ENCODE results near the gene IL20. TPM values are rescaled to one million over a fixed set of nuclear protein-coding genes. Genes with fewer than 3 reads are reported as not detected.
"Not testable (repeated sequence)": the region's sequence is repeated elsewhere in the genome, so short reads cannot be mapped to it uniquely, and the experiment has no call there.

The IL20 gene
- total and polyA plus RNA-seq, 2 of the 8 experiments (the other 6 are each of a cell fraction or from before 2014, with no cell fraction given): not detected

- not testable (repeated sequence) for H3K4ac ChIP-seq (replicated peaks; ENCODE audit: insufficient read length, low read depth, low read length)
- WGBS, 2 experiments (ENCODE audit: extremely low coverage in 1 of 2, insufficient coverage in 1 of 2, insufficient read length in 1 of 2, insufficient replicate concordance in 2 of 2, low coverage in 1 of 2, low lambda C conversion rate in 2 of 2, missing lambda C conversion rate in 1 of 2): 91% methylated on average over 2 of the region's 2 CpGs; no CpG with 5 or more reads in 1 of the 2 experiments
Measured at GRCh38 chr1:206852662-206853061, 12.8 kb upstream of the IL20 start.

GRCh38 chr1:206853696-206854095 is 11.7 kb upstream of the IL20 start:
- H2BK5ac ChIP-seq (ENCODE audit: low read depth, low read length); H3K79me1 ChIP-seq (ENCODE audit: low read depth, low read length); H3K4me3 ChIP-seq (ENCODE audit: extremely low read depth in 1 of 4, insufficient read depth in 2 of 4, low read depth in 3 of 4, low read length in 4 of 4); H3K23me2 ChIP-seq (ENCODE audit: low read depth, low read length); H2BK20ac ChIP-seq (ENCODE audit: low read length); H3K9me3 ChIP-seq (ENCODE audit: insufficient read depth in 2 of 2, low read depth in 1 of 2, low read length in 1 of 2); H3K18ac ChIP-seq (ENCODE audit: extremely low read depth, low read length); H3K27me3 ChIP-seq (replicated peaks in 1 of 4; ENCODE audit: control insufficient read depth in 3 of 4, extremely low read depth in 1 of 4, insufficient read depth in 3 of 4, low read length in 3 of 4); H3K36me3 ChIP-seq (ENCODE audit: control insufficient read depth in 2 of 4, insufficient read depth in 4 of 4, low read length in 3 of 4); H3K9ac ChIP-seq (replicated peaks in 1 of 4; ENCODE audit: extremely low read depth in 1 of 4, low read depth in 3 of 4, low read length in 3 of 4); H3K4me1 ChIP-seq (replicated peaks in 1 of 4; ENCODE audit: control insufficient read depth in 3 of 4, insufficient read depth in 4 of 4, low read length in 3 of 4); H2BK12ac ChIP-seq (ENCODE audit: low read depth, low read length); FAIRE-seq; H4K20me1 ChIP-seq (replicated peaks in 1 of 2; ENCODE audit: control insufficient read depth in 1 of 2, insufficient read depth in 2 of 2, low read length in 2 of 2); H3K14ac ChIP-seq (ENCODE audit: insufficient read length); H3K4ac ChIP-seq (replicated peaks; ENCODE audit: insufficient read length, low read depth, low read length); H2AFZ ChIP-seq (ENCODE audit: low read length); H3K4me2 ChIP-seq (ENCODE audit: insufficient read depth in 1 of 2, low read depth in 2 of 2, low read length in 2 of 2); H3K23ac ChIP-seq (ENCODE audit: insufficient read length); POLR2A ChIA-PET (ENCODE audit: partially characterized antibody); H2BK15ac ChIP-seq (ENCODE audit: low read length); DNase-seq (ENCODE audit: low read depth in 1 of 2, low spot score in 2 of 2); H4K91ac ChIP-seq (replicated peaks; ENCODE audit: insufficient read length, low read length); H3K27ac ChIP-seq (ENCODE audit: low read depth, low read length); H2AK5ac ChIP-seq (ENCODE audit: low read depth, low read length); H2BK120ac ChIP-seq (replicated peaks; ENCODE audit: low read depth, low read length); H4K8ac ChIP-seq (ENCODE audit: extremely low read depth, insufficient read depth, low read length); H4K5ac ChIP-seq (ENCODE audit: insufficient read length, low read depth, low read length); H3K56ac ChIP-seq (replicated peaks; ENCODE audit: insufficient read length, low read depth, low read length); H3K79me2 ChIP-seq (ENCODE audit: control insufficient read depth in 1 of 2, insufficient read depth in 2 of 2, low read length in 2 of 2): not testable (repeated sequence)
- CTCF ChIA-PET (ENCODE audit: partially characterized antibody): interaction anchor here (2.6 to 7.7 kb wide), 3 partner anchors 11 to 127 kb away, joined by 8 to 60 read pairs (median 11); partner anchors contain the start of gene IL20

More at GRCh38 chr1:206852662-206853061, 12.8 kb upstream of the IL20 start:
- H3K18ac ChIP-seq (ENCODE audit: extremely low read depth, low read length); H2BK120ac ChIP-seq (replicated peaks; ENCODE audit: low read depth, low read length); H3K36me3 ChIP-seq (ENCODE audit: control insufficient read depth in 2 of 4, insufficient read depth in 4 of 4, low read length in 3 of 4); DNase-seq (ENCODE audit: low read depth in 1 of 2, low spot score in 2 of 2); H4K8ac ChIP-seq (ENCODE audit: extremely low read depth, insufficient read depth, low read length); H4K20me1 ChIP-seq (replicated peaks in 1 of 2; ENCODE audit: control insufficient read depth in 1 of 2, insufficient read depth in 2 of 2, low read length in 2 of 2); H3K4me3 ChIP-seq (ENCODE audit: extremely low read depth in 1 of 4, insufficient read depth in 2 of 4, low read depth in 3 of 4, low read length in 4 of 4); H4K91ac ChIP-seq (replicated peaks; ENCODE audit: insufficient read length, low read length); H3K4me2 ChIP-seq (ENCODE audit: insufficient read depth in 1 of 2, low read depth in 2 of 2, low read length in 2 of 2); H3K23ac ChIP-seq (ENCODE audit: insufficient read length); H3K4me1 ChIP-seq (replicated peaks in 1 of 4; ENCODE audit: control insufficient read depth in 3 of 4, insufficient read depth in 4 of 4, low read length in 3 of 4); H2BK12ac ChIP-seq (ENCODE audit: low read depth, low read length); H3K14ac ChIP-seq (ENCODE audit: insufficient read length); H3K9me3 ChIP-seq (ENCODE audit: insufficient read depth in 2 of 2, low read depth in 1 of 2, low read length in 1 of 2); H3K79me2 ChIP-seq (ENCODE audit: control insufficient read depth in 1 of 2, insufficient read depth in 2 of 2, low read length in 2 of 2); FAIRE-seq; H2AK5ac ChIP-seq (ENCODE audit: low read depth, low read length); H2AFZ ChIP-seq (ENCODE audit: low read length); H3K23me2 ChIP-seq (ENCODE audit: low read depth, low read length); H4K5ac ChIP-seq (ENCODE audit: insufficient read length, low read depth, low read length); H2BK20ac ChIP-seq (ENCODE audit: low read length); H3K27me3 ChIP-seq (replicated peaks in 1 of 4; ENCODE audit: control insufficient read depth in 3 of 4, extremely low read depth in 1 of 4, insufficient read depth in 3 of 4, low read length in 3 of 4); H2BK15ac ChIP-seq (ENCODE audit: low read length); H3K56ac ChIP-seq (replicated peaks; ENCODE audit: insufficient read length, low read depth, low read length); H3K79me1 ChIP-seq (ENCODE audit: low read depth, low read length); H2BK5ac ChIP-seq (ENCODE audit: low read depth, low read length); H3K27ac ChIP-seq (ENCODE audit: low read depth, low read length); H3K9ac ChIP-seq (replicated peaks in 1 of 4; ENCODE audit: extremely low read depth in 1 of 4, low read depth in 3 of 4, low read length in 3 of 4): not testable (repeated sequence)
- ChIA-PET POLR2A (ENCODE audit: partially characterized antibody) (interaction anchor here (1.1 kb wide), 1 partner anchor 14 kb away, joined by 3 read pairs; no protein-coding TSS in a partner anchor), CTCF (ENCODE audit: partially characterized antibody) (interaction anchor here (2.6 to 7.7 kb wide), 3 partner anchors 12 to 126 kb away, joined by 8 to 60 read pairs (median 11); partner anchors contain the start of gene IL20)

Data from H1 (cell line).